Suprapubic skin (tissue), 4 donors: ENCODE measurements around the gene SF3A2. TPM values are rescaled to one million over a fixed set of nuclear protein-coding genes. Genes with fewer than 3 reads are reported as not detected.

ENCODE experiments used
- DNase-seq, 2 donors: peaks; one replicate each; pipeline ENCODE4 v3.0.0-alpha.2; 2019; ENCODE audit warnings: low spot score in 2 of 2
- H3K27ac ChIP-seq: fragments of 200-600 bp; sonication (generic); one replicate; pipeline ENCODE4 v1.5.1; 2019
- H3K27me3 ChIP-seq: fragments of 200-600 bp; sonication (generic); one replicate; pipeline ENCODE4 v1.5.1; 2019
- H3K36me3 ChIP-seq: fragments of 200-600 bp; sonication (generic); one replicate; pipeline ENCODE4 v1.5.1; 2019
- H3K4me1 ChIP-seq: fragments of 200-600 bp; sonication (generic); one replicate; pipeline ENCODE4 v1.5.1; 2019
- H3K4me3 ChIP-seq: fragments of 200-600 bp; sonication (generic); one replicate; pipeline ENCODE4 v1.5.1; 2019; ENCODE audit warnings: mild to moderate bottlenecking
- H3K9me3 ChIP-seq: fragments of 200-600 bp; sonication (generic); one replicate; pipeline ENCODE4 v1.5.1; 2019
- EP300 ChIP-seq: sonication (generic); formaldehyde crosslinking; IDR thresholded peaks from one replicate; pipeline ENCODE4 v1.6.1; 2017; ENCODE audit warnings: antibody characterized with exemption
- POLR2A ChIP-seq, 2 donors: fragments of 450-650 bp; IDR thresholded peaks; one replicate each; pipeline ENCODE4 v1.6.1; 2017; ENCODE audit warnings: antibody characterized with exemption in 2 of 2, mild to moderate bottlenecking in 2 of 2, moderate library complexity in 2 of 2
- POLR2AphosphoS5 ChIP-seq, 3 donors: sonication (generic); formaldehyde crosslinking; IDR thresholded peaks; one replicate each; pipeline ENCODE4 v1.6.1; 2017; ENCODE audit warnings: antibody characterized with exemption in 3 of 3
- WGBS: methylation state at CpG from one replicate; pipeline ENCODE4 v1.1.5; 2018; 5-methylcytosine and 5-hydroxymethylcytosine counted together
- total RNA-seq, 4 donors: library from RNA; depleted of rRNA; stranded (reverse); fragments of >200 nt; gene quantifications; one replicate each; pipeline ENCODE4 v1.1.0, GENCODE V29; 2016
- TF ChIP-seq, protein P1 (sequence below), 2 donors: fragments of 200-600 bp in 1 of 2; fragments of 450-650 bp in 1 of 2; sonication (generic) in 1 of 2; IDR thresholded peaks; one replicate each; pipeline ENCODE4 v1.5.1; 2016 to 2019; ENCODE audit warnings: antibody characterized with exemption in 2 of 2, mild to moderate bottlenecking in 1 of 2, moderate library complexity in 1 of 2

The SF3A2 gene
- total RNA-seq, 4 donors from 2014 or later, result 48.0 to 103 (median 64.8) TPM

DNA sequence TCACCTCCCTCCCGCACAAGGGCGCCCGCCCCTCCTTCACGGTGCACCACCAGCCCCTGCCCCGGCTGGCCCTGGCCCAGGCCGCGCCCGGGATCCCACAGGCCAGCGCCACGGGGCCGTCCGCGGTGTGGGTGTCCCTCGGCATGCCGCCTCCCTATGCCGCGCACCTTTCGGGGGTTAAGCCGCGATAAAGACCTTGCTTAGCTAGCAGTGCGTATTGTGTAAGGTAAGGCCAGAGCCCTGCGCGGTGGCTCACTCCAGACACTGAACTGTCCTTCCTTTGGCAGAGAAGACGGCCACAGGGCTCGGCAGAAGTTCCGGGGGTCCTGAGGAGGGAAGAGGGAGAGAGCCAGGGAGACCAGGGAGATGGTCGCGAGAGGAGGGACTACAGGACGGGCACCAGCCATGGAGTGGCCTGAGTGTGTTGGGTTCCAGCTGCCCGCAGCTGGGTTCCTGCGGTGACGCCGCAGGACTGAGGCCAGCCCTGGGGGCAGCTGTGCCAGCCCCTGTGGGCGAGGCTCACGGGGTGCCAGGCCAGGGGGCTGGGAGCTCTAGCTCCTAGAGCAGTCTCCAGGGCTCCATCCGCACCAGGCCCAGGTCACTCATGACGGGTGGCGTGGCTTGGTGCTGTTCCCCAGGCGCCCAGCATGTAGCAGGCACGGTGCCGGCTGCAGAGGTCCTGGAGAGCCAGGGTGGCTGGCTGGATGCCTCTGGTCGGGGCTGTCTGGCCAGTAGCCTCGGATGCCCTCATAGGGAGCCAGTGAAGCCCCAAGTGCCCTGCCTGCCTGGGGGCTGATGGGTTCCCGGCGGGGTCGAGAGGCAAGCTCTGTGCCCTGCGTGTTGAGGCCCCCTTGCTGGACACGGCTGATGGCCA, 8.2 kb upstream of the SF3A2 start:
- Histone ChIP-seq H3K4me3 (no peak overlapping the region), H3K36me3 (peaks cover 79% of the 10 kb centered on the region), H3K4me1 (peaks cover 49% of the 10 kb centered on the region), H3K27ac (no peak overlapping the region), H3K27me3 (no peaks in the 10 kb centered on the region), H3K9me3 (no peaks in the 10 kb centered on the region)
- 93% methylated on average over 9 of the region's 48 CpGs for WGBS
- DNase-seq, result no peak
- no peak for TF ChIP-seq EP300
- no peak for TF ChIP-seq POLR2AphosphoS5 (IDR thresholded peaks at IDR 0.05)
- TF ChIP-seq, protein P1, sequence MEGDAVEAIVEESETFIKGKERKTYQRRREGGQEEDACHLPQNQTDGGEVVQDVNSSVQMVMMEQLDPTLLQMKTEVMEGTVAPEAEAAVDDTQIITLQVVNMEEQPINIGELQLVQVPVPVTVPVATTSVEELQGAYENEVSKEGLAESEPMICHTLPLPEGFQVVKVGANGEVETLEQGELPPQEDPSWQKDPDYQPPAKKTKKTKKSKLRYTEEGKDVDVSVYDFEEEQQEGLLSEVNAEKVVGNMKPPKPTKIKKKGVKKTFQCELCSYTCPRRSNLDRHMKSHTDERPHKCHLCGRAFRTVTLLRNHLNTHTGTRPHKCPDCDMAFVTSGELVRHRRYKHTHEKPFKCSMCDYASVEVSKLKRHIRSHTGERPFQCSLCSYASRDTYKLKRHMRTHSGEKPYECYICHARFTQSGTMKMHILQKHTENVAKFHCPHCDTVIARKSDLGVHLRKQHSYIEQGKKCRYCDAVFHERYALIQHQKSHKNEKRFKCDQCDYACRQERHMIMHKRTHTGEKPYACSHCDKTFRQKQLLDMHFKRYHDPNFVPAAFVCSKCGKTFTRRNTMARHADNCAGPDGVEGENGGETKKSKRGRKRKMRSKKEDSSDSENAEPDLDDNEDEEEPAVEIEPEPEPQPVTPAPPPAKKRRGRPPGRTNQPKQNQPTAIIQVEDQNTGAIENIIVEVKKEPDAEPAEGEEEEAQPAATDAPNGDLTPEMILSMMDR (IDR thresholded peaks at IDR 0.05), result no peak
- no peak for TF ChIP-seq POLR2A (IDR thresholded peaks at IDR 0.05)

DNA sequence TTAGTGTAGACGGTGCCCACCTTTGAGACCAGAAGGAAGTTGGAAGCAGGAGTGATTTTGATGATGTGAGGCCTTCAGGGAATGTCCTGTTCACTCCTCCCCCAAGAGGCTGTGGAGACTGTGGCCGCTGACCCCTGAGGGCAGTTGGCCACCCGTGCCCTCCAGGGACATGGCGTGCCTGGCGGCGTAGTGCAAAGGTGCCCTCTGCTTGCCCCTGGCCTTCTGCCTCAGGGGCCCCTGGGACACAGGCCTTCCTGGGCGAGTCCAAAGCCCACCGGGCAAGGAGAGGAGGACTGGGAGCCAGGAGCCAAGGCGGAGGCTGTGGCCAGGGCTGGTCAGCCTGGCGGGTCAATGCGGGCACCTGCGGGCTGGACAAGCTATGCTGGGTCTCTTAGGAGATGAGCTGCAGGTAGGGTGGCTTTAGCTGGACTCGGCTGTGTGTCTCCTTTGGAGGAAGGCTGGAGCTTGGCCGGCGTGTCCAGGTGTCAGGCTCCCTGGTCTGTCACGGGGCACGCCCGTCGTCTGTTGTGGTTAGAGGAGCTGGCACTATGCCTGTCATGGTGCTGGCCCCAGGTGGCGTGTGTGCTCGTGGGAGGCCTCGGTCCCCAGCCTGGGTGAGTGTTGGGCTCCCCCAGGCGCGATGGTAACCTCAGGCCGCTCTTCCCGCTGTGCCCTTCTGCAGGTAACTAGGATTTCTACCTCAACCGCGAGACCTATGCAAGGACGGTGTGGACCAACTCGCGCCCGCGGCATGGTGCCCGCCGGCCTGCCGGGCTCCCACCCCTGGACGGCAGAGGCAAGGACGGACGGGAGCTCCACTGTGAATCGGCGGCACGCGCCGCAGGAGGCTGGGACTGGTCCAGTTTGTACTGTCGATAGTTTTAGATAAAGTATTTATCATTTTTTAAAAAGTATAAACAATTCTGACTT, 7.3 kb upstream of the SF3A2 start:
- no peaks in the 10 kb centered on the region for H3K9me3 ChIP-seq
- no peak overlapping the region for H3K27ac ChIP-seq
- H3K36me3 ChIP-seq, result peaks cover 77% of the 10 kb centered on the region
- WGBS, result 82% methylated on average over 33 of the region's 45 CpGs
- no peak for DNase-seq
- no peaks in the 10 kb centered on the region for H3K27me3 ChIP-seq
- TF ChIP-seq, protein P1 (IDR thresholded peaks at IDR 0.05), result no peak
- no peak for TF ChIP-seq POLR2AphosphoS5 (IDR thresholded peaks at IDR 0.05)
- TF ChIP-seq POLR2A (IDR thresholded peaks at IDR 0.05), result no peak
- no peak for TF ChIP-seq EP300
- H3K4me1 ChIP-seq, result peaks cover 58% of the 10 kb centered on the region
- H3K4me3 ChIP-seq, result no peak overlapping the region

DNA sequence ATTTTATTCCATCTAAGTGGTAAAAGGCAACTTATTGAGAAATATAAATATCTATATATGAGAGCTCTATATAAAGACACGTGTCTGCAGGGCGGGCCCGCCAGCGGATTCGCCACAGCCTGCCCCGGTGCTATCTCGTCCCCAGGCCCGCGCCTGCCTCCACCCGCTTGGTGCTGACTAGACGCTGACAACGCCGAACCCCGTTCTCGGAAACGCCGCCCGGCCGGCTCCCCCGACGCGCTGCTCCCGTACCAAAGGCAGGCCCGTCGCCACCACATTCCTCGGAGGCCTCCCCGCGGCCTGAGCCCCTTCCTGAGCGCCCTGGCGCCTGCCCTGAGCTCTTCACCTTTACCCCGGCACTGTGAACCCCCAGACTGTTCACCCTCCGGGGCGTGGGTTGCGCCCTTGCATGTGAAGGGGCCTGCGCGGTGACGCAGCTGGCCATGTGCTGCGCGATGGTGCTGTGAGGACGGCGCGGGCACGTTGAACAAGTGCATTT, 6.5 kb upstream of the SF3A2 start:
- Histone ChIP-seq H3K4me3 (no peak overlapping the region), H3K27ac (peak overlapping the region; percentile 46), H3K4me1 (peaks cover 66% of the 10 kb centered on the region), H3K27me3 (no peaks in the 10 kb centered on the region), H3K36me3 (peaks cover 71% of the 10 kb centered on the region), H3K9me3 (no peaks in the 10 kb centered on the region)
- no peak for DNase-seq
- WGBS, result 71% methylated on average over 43 of the region's 43 CpGs
- no peak for TF ChIP-seq EP300
- TF ChIP-seq POLR2AphosphoS5 (IDR thresholded peaks at IDR 0.05), result no peak
- TF ChIP-seq, protein P1 (IDR thresholded peaks at IDR 0.05), result no peak
- no peak for TF ChIP-seq POLR2A (IDR thresholded peaks at IDR 0.05)

DNA sequence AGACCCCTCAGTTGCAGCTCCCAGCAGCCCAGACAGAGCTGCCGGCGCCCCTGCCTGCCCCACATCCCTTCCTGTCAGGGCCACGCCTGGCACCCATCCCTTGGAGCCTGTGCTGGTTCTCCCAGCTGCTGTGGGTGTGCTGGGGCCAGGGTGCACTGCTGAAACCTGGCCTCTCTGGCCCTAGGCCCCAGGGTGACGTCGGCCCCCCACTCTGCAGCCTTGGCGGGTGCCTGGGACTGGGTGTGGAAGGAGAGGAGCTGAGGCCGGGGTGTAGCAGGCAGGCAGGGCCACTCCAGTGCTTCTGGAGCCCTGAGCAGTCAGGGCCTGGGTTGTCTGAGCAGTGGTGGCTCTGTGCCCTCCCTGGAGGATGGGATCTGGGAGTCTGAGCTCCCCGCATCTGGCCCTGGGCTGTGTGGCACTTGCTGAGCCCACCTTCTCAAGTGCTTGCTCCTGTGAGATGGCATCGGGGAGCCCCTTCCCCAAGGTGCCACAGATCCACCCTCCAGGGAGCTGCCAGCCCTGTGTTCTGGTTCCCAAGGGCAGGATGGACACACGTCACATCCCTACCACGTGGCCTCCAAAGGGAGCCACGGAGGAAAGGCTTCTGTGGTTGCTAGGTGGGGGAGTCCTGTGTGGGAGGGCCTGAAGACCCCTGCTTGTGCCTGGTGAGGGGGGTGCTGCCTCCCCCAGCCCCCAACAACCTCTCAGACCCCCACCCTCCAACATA, 5.7 kb upstream of the SF3A2 start:
- DNase-seq, result no peak
- WGBS, result 55% methylated on average over 3 of the region's 12 CpGs
- Histone ChIP-seq H3K36me3 (peaks cover 62% of the 10 kb centered on the region), H3K9me3 (no peaks in the 10 kb centered on the region), H3K4me3 (no peak overlapping the region), H3K27me3 (no peaks in the 10 kb centered on the region), H3K4me1 (peaks cover 72% of the 10 kb centered on the region), H3K27ac (peak overlapping the region; percentile 34)
- TF ChIP-seq POLR2A (IDR thresholded peaks at IDR 0.05) (no peak), EP300 (no peak), POLR2AphosphoS5 (IDR thresholded peaks at IDR 0.05) (no peak)
- TF ChIP-seq, protein P1 (IDR thresholded peaks at IDR 0.05), result no peak
